Measurements from ENCODE around the gene DEXI. TPM values are rescaled to one million over a fixed set of nuclear protein-coding genes. Genes with fewer than 3 reads are reported as not detected.

The DEXI gene
- 61.8 and 68.0 TPM in 2 replicates for total RNA-seq

GRCh38 chr16:10942352-10943063 lies at the start of gene DEXI:
Gene DEXI (minus strand): TSS chr16:10942468. CDS start chr16:10942005, 463 bp downstream.

GRCh38 chr16:10944249-10945064 lies 2.2 kb upstream of the DEXI start, which contains the start of gene CLEC16A:
Gene CLEC16A (plus strand): TSS chr16:10944564. CDS start chr16:10944718, 154 bp downstream.

Other genes starting within 250 kb of the DEXI start
- not detected in 2 replicates for gene TEKT5, start 247.5 kb downstream of the DEXI start, total RNA-seq
- gene NUBP1, start 198.6 kb downstream of the DEXI start, total RNA-seq: 19.7 and 32.5 TPM in 2 replicates
- 1.4 TPM in 1 of 2 replicates, not detected in the other for gene TVP23A, start 123.7 kb downstream of the DEXI start, total RNA-seq
- under 0.01 TPM in 1 of 2 replicates, not detected in the other for gene CIITA, start 65.3 kb downstream of the DEXI start, total RNA-seq
- gene CLEC16A, start 2.1 kb upstream of the DEXI start, total RNA-seq: 12.7 and 15.6 TPM in 2 replicates